OCI-LY7 (cell line): Measurements from ENCODE around the gene AFF2. TPM values are rescaled to one million over a fixed set of nuclear protein-coding genes. Genes with fewer than 3 reads are reported as not detected.

Source experiments
- BruUV-seq: library from RNA; stranded (reverse); fragments of 400-500 nt; replicated peaks from 2 replicates; lab custom pipeline; 2021; lab: Mats Ljungman, UMichigan
- CTCF ChIA-PET: fragments of 300-600 bp; sonication (Branson Sonifier 250); formaldehyde crosslinking; loops from one replicate; lab custom pipeline; 2022; ENCODE audit warnings: antibody characterized with exemption; ENCODE audit not compliant: unreplicated experiment; lab: Charles Lee
- POLR2A ChIA-PET: fragments of 300-600 bp; sonication (Branson Sonifier 250); formaldehyde crosslinking; loops from one replicate; lab custom pipeline; 2022; ENCODE audit warnings: antibody characterized with exemption; lab: Charles Lee
- DNase-seq: peaks from one replicate; pipeline ENCODE4 v3.0.0-alpha.2; 2015; ENCODE audit warnings: low spot score
- H2AFZ ChIP-seq: fragments of 200-600 bp; sonication (generic), shearing (Covaris generic); 2 replicates; pipeline ENCODE4 v1.6.1; 2014; ENCODE audit warnings: mild to moderate bottlenecking, antibody characterized with exemption, low read length, moderate library complexity
- H3K27ac ChIP-seq: fragments of 200-600 bp; sonication (generic); 2 replicates; pipeline ENCODE4 v1.5.1; 2014; ENCODE audit warnings: mixed run types, low read depth, mild to moderate bottlenecking, moderate library complexity, low read length, inconsistent platforms; ENCODE audit not compliant: poor library complexity, severe bottlenecking
- H3K36me3 ChIP-seq: fragments of 200-600 bp; sonication (generic); 2 replicates; pipeline ENCODE4 v1.6.1; 2014; ENCODE audit warnings: mild to moderate bottlenecking, antibody characterized with exemption, low read length, moderate library complexity, mixed read lengths; ENCODE audit not compliant: insufficient read depth
- H3K4me1 ChIP-seq: fragments of 200-600 bp; sonication (generic); 2 replicates; pipeline ENCODE4 v1.5.1; 2014; ENCODE audit warnings: mild to moderate bottlenecking, low read length; ENCODE audit not compliant: insufficient read depth, poor library complexity, severe bottlenecking
- H3K4me2 ChIP-seq: fragments of 200-600 bp; sonication (generic); 2 replicates; pipeline ENCODE4 v1.6.1; 2014; ENCODE audit warnings: mild to moderate bottlenecking, low read length
- H3K4me3 ChIP-seq: fragments of 200-600 bp; sonication (generic); 2 replicates; pipeline ENCODE4 v1.5.1; 2014; ENCODE audit warnings: mild to moderate bottlenecking, low read depth, low read length; ENCODE audit not compliant: poor library complexity, severe bottlenecking
- H3K79me2 ChIP-seq: fragments of 200-600 bp; sonication (generic); 2 replicates; pipeline ENCODE4 v1.6.1; 2016; ENCODE audit warnings: low read depth, mild to moderate bottlenecking, low read length, moderate library complexity, mixed read lengths; ENCODE audit not compliant: insufficient read depth
- H3K9me2 ChIP-seq: fragments of 200-600 bp; sonication (generic); 2 replicates; pipeline ENCODE4 v1.6.1; 2016; ENCODE audit warnings: mild to moderate bottlenecking, low read length, mixed read lengths; ENCODE audit not compliant: insufficient read depth
- H3K9me3 ChIP-seq: fragments of 200-600 bp; sonication (generic); 2 replicates; pipeline ENCODE4 v1.6.1; 2014; ENCODE audit warnings: mild to moderate bottlenecking, mixed run types, low read length, mixed read lengths
- H4K20me1 ChIP-seq: fragments of 200-600 bp; sonication (generic); 2 replicates; pipeline ENCODE4 v1.6.1; 2014; ENCODE audit warnings: mild to moderate bottlenecking, antibody characterized with exemption, low read length, moderate library complexity, mixed read lengths; ENCODE audit not compliant: insufficient read depth
- EZH2phosphoT487 ChIP-seq: fragments of 200-600 bp; sonication (generic); IDR thresholded peaks from 2 replicates; pipeline ENCODE4 v1.6.1; 2018; ENCODE audit warnings: low read depth, borderline replicate concordance, mild to moderate bottlenecking, mixed run types, antibody characterized with exemption, low read length, moderate library complexity, mixed read lengths
- intact Hi-C: fragments of 100-400 bp; cut with micrococcal nuclease; formaldehyde crosslinking; loops from one replicate; pipeline ENCODE4 v1.10.0; 2022; ENCODE audit not compliant: unreplicated experiment
- total RNA-seq, 2 experiments: library from RNA; depleted of rRNA in 1 of 2; stranded (reverse); fragments of >200 nt in 1 of 2; shearing (Covaris generic) in 1 of 2; gene quantifications; 2 replicates each; pipeline ENCODE4 v1.2.3, GENCODE V29; 2014 to 2022
- TF ChIP-seq, protein P1 (sequence below): fragments of 200-600 bp; sonication (generic); conservative IDR thresholded peaks from 2 replicates; pipeline ENCODE4 v1.5.1; 2014; ENCODE audit warnings: mild to moderate bottlenecking, antibody characterized with exemption, low read length, moderate library complexity, mixed read lengths

AFF2 gene
- total RNA-seq, 2 experiments from 2014 or later = 102 to 106 TPM

DNA sequence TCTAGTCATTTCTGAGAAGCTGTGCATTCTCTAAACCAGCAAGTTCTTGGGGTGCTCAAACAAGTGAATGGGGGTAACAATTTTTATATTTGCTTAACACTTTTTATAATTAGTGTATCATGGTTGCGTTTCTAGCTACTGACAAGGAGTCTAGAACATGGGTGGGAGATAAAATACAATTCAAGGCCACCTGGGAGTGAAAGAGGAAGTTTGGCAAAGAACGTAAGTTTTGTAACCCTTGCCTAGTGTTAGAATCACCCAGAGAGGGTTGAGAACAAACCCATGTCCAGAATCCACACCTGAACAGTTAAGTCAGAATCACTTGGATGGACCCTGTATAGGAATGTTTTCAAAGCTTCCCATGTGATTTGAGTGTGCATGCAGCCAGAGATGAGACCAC, 92.7 kb downstream of the AFF2 start:
- intact Hi-C loops = no loop called here
- CTCF ChIA-PET = no interaction called here

DNA sequence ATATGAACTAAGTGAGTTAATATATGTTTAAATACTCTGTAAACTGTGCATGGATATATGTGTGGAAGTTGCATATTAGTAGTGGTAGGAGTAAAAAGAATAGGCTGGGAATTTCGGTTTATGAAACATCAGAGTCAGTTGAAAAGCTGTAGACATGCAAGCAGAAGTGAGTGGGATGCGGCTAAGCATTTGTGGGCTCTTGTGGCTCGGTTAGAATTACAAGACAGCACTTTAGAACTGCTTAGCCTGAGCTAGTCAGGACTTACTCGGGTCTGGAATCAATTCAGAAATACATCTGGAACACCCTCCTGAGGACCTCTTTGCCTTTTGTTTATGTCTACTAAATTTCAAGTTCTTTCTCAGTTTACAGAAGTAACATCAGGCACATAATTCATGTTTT, 93.6 kb downstream of the AFF2 start:
- Histone ChIP-seq H3K4me2 (no peak overlapping the region), H4K20me1 (no peaks in the 10 kb centered on the region; the same call in 1 of the 2 replicates), H3K36me3 (peaks cover 9% of the 10 kb centered on the region), H3K9me3 (no peaks in the 10 kb centered on the region), H3K27ac (no peak overlapping the region), H3K4me3 (no peak overlapping the region), H3K4me1 (peaks cover 61% of the 10 kb centered on the region), H3K9me2 (no peaks in the 10 kb centered on the region), H2AFZ (no peak overlapping the region), H3K79me2 (peaks cover 96% of the 10 kb centered on the region)
- no peak for DNase-seq
- BruUV-seq = no TSS peak
- TF ChIP-seq EZH2phosphoT487 = no peak
- TF ChIP-seq, protein P1, sequence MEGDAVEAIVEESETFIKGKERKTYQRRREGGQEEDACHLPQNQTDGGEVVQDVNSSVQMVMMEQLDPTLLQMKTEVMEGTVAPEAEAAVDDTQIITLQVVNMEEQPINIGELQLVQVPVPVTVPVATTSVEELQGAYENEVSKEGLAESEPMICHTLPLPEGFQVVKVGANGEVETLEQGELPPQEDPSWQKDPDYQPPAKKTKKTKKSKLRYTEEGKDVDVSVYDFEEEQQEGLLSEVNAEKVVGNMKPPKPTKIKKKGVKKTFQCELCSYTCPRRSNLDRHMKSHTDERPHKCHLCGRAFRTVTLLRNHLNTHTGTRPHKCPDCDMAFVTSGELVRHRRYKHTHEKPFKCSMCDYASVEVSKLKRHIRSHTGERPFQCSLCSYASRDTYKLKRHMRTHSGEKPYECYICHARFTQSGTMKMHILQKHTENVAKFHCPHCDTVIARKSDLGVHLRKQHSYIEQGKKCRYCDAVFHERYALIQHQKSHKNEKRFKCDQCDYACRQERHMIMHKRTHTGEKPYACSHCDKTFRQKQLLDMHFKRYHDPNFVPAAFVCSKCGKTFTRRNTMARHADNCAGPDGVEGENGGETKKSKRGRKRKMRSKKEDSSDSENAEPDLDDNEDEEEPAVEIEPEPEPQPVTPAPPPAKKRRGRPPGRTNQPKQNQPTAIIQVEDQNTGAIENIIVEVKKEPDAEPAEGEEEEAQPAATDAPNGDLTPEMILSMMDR = no peak
- ChIA-PET POLR2A (interaction anchor here (0.6 to 4.7 kb wide), 11 partner anchors 8 to 264 kb away, joined by 3 to 24 read pairs (median 3); no protein-coding TSS in a partner anchor), CTCF (no interaction called here)
- intact Hi-C loops = no loop called here

More for the DNA sequence above, 92.7 kb downstream of the AFF2 start:
- Histone ChIP-seq H4K20me1 (no peaks in the 10 kb centered on the region; the same call in 1 of the 2 replicates), H3K9me3 (no peaks in the 10 kb centered on the region), H3K36me3 (peaks cover 9% of the 10 kb centered on the region), H3K27ac (peak overlapping the region; percentile 47), H3K4me3 (peak overlapping the region; percentile 8), H3K4me1 (peaks cover 69% of the 10 kb centered on the region), H2AFZ (no peak overlapping the region), H3K79me2 (peaks cover 96% of the 10 kb centered on the region), H3K4me2 (peak overlapping the region; percentile 57), H3K9me2 (no peaks in the 10 kb centered on the region)
- POLR2A ChIA-PET = interaction anchor here (0.6 to 4.7 kb wide), 10 partner anchors 10 to 225 kb away, joined by 3 to 24 read pairs (median 3); no protein-coding TSS in a partner anchor
- DNase-seq = peak; percentile 59
- TF ChIP-seq, protein P1 = no peak
- no peak for TF ChIP-seq EZH2phosphoT487
- no TSS peak for BruUV-seq

DNA sequence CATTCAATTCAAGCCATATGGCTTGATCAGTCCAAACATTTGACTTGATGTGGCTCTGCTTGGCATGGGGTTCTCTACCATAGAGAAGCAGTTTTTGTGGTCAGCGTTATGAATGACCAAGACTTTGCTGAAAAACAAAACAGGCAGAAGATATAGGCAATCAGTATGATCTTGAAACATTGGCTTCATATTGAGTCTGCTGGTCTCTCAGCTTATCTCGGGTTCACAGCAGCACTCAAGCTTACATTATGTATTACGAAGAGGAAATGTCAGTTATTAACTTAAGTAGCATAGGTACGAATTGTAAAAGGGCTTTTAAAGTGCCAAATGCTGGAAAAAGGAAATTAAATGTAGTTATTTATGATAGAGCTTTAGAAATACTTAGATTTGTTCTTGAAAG, 99.0 kb downstream of the AFF2 start:
- BruUV-seq = no TSS peak
- Histone ChIP-seq H3K4me1 (peaks cover 32% of the 10 kb centered on the region), H3K79me2 (peaks cover 95% of the 10 kb centered on the region), H3K36me3 (peaks cover 12% of the 10 kb centered on the region), H3K4me3 (no peak overlapping the region), H3K4me2 (no peak overlapping the region), H3K9me2 (no peaks in the 10 kb centered on the region), H4K20me1 (peaks cover 3% of the 10 kb centered on the region; the same call in 1 of the 2 replicates), H3K27ac (no peak overlapping the region), H2AFZ (no peak overlapping the region), H3K9me3 (peaks cover 6% of the 10 kb centered on the region; the same call in 1 of the 2 replicates)
- ChIA-PET CTCF (no interaction called here), POLR2A (interaction anchor here (0.6 to 1.3 kb wide), 3 partner anchors 9 to 316 kb away, joined by 3 to 5 read pairs (median 4); no protein-coding TSS in a partner anchor)
- TF ChIP-seq, protein P1 = no peak
- no peak for TF ChIP-seq EZH2phosphoT487
- DNase-seq = no peak
- intact Hi-C loops = no loop called here
